HCT116 (cell line): ENCODE measurements around the gene WDR26.

Experiments used
- CEBPB ChIP-seq: IDR thresholded peaks from 2 replicates; pipeline ENCODE4 v1.6.1; 2012; ENCODE audit warnings: low read depth
- CTCF ChIP-seq, 3 experiments: fragments of 200-600 bp in 1 of 3; sonication (generic) in 1 of 3; IDR thresholded peaks in 2 of 3; conservative IDR thresholded peaks in 1 of 3; 2 replicates each; pipeline ENCODE4 v1.5.1; 2012 to 2017; ENCODE audit warnings: low read depth in 2 of 3, low read length in 2 of 3, antibody characterized with exemption in 1 of 3, borderline replicate concordance in 1 of 3, control low read depth in 1 of 3, mild to moderate bottlenecking in 1 of 3, mixed read lengths in 1 of 3, mixed run types in 1 of 3, moderate library complexity in 1 of 3; ENCODE audit not compliant: insufficient read depth in 1 of 3
- EZH2phosphoT487 ChIP-seq: fragments of 200-600 bp; IDR thresholded peaks from 2 replicates; pipeline ENCODE4 v1.6.1; 2018; ENCODE audit warnings: antibody characterized with exemption, borderline replicate concordance
- FOSL1 ChIP-seq: IDR thresholded peaks from 2 replicates; pipeline ENCODE4 v1.6.1; 2012; ENCODE audit warnings: low read depth
- MAX ChIP-seq: IDR thresholded peaks from 2 replicates; pipeline ENCODE4 v1.6.1; 2012
- POLR2A ChIP-seq: IDR thresholded peaks from 2 replicates; pipeline ENCODE4 v1.7.0; 2011; ENCODE audit warnings: borderline replicate concordance; ENCODE audit not compliant: insufficient read depth, insufficient read length; ENCODE audit errors: extremely low read depth
- POLR2AphosphoS5 ChIP-seq: IDR thresholded peaks from 2 replicates; pipeline ENCODE4 v1.6.1; 2011; ENCODE audit warnings: mild to moderate bottlenecking, low read depth, low read length, moderate library complexity
- REST ChIP-seq: IDR thresholded peaks from 2 replicates; pipeline ENCODE4 v1.6.1; 2012; ENCODE audit warnings: low read depth
- YY1 ChIP-seq: IDR thresholded peaks from 2 replicates; pipeline ENCODE4 v1.6.1; 2011; ENCODE audit warnings: low read length, low read depth, moderate library complexity, mild to moderate bottlenecking; ENCODE audit not compliant: insufficient replicate concordance; ENCODE audit errors: extremely low read depth

GRCh38 chr1:224458296-224458695, 23.7 kb upstream of the WDR26 start:
- TF ChIP-seq POLR2A (no peak), CTCF (IDR thresholded peaks at IDR 0.05 in 2 of 3, conservative IDR thresholded peaks at IDR 0.05 in 1 of 3; ENCODE audit: borderline replicate concordance in 1 of 3, insufficient read depth in 1 of 3, low read depth in 2 of 3, low read length in 2 of 3) (no peak), POLR2AphosphoS5 (no peak), CEBPB (no peak), FOSL1 (no peak), YY1 (no peak), EZH2phosphoT487 (no peak), MAX (no peak), REST (no peak)
